Stimulated activated CD4-positive, alpha-beta T cell treated with anti-CD3 and anti-CD28 coated beads, TNF-alpha, amount 100 ng/mL, for 24 hours (primary cell): ENCODE results near the gene RNU6-9.
"Not testable (repeated sequence)": the region's sequence is repeated elsewhere in the genome, so short reads cannot be mapped to it uniquely, and the experiment has no call there.

Source experiments
- DNase-seq, 3 experiments: peaks; one replicate each; pipeline ENCODE4 v3.0.0-alpha.2; 2020; ENCODE audit warnings: low read depth in 3 of 3

The RNU6-9 gene

DNA sequence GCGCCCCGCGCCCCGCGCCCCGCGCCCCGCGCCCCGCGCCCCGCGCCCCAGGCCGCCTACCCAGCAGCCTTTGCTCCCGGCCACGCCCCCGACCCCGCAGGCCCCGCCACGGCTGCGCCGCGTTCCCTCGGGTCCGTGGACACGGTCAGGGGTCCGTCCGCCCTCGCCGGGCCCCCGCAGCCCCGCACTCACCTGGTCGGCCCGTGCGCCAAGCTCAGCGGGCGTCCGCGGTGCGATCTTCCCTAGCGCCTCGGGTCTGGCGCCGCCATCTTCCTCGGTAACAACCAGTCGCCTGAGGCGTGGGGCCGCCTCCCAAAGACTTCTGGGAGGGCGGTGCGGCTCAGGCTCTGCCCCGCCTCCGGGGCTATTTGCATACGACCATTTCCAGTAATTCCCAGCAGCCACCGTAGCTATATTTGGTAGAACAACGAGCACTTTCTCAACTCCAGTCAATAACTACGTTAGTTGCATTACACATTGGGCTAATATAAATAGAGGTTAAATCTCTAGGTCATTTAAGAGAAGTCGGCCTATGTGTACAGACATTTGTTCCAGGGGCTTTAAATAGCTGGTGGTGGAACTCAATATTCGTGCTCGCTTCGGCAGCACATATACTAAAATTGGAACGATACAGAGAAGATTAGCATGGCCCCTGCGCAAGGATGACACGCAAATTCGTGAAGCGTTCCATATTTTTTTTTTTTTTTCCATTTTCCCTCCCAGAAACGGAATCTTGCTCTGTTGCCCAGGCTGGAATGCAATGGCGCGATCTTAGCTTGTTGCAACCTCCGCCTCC, at the start of gene RNU6-9, which contains the start of gene MED16:
Gene RNU6-9, plus strand, starts transcription at position 591 of the 796 bp plus-strand sequence.
Gene MED16, minus strand, starts transcription at position 294 of the 796 bp plus-strand sequence. CDS start 2,056 bp downstream, outside the sequence.
- DNase-seq = peak; percentile 75 to 87 (median 81)

DNA sequence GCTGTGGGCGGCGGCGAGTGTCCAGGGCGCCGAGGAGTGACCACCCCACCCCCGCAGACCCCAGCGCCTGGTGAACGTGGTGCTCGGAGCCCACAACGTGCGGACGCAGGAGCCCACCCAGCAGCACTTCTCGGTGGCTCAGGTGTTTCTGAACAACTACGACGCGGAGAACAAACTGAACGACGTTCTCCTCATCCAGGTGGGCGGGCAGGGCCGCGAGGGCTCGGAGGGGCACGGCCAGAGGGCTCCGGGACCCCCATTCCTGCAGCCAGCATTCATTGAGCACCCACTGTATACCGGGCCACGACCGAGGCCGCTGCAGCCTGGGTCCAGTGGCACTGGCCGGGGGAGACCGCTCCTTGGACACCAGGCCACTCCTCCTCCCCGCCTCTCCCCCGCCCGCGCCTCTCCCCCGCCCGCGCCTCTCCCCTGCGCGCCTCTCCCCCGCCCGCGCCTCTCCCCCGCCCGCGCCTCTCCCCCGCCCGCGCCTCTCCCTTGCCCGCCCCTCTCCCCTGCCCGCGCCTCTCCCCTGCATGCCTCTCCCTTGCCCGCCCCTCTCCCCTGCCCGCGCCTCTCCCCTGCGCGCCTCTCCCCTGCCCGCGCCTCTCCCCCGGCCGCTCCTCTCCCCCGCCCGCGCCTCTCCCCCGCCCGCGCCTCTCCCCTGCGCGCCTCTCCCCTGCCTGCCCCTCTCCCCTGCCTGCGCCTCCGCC, 49.3 kb upstream of the RNU6-9 start:
- DNase-seq = no peak

DNA sequence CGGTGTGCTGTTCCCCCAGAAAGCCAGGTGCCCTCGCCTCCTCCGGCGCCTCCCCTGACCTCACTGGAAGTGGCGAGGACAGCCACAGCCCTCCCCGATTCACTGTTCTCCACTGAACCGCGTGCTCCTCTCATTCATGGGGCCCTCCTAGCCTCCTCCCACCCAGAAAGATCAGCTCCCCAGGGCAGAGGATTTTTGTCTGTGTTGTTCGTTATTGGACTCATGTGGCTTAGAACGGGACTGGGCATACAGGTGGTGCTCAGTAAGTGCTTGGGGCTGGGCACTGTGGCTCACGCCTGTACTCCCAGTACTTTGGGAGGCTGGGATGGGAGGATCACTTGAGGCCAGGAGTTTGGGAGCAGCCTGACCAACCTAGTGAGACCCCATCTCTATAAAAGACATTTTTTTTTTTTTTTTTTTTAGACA, 48.7 kb upstream of the RNU6-9 start:
- no peak for DNase-seq

DNA sequence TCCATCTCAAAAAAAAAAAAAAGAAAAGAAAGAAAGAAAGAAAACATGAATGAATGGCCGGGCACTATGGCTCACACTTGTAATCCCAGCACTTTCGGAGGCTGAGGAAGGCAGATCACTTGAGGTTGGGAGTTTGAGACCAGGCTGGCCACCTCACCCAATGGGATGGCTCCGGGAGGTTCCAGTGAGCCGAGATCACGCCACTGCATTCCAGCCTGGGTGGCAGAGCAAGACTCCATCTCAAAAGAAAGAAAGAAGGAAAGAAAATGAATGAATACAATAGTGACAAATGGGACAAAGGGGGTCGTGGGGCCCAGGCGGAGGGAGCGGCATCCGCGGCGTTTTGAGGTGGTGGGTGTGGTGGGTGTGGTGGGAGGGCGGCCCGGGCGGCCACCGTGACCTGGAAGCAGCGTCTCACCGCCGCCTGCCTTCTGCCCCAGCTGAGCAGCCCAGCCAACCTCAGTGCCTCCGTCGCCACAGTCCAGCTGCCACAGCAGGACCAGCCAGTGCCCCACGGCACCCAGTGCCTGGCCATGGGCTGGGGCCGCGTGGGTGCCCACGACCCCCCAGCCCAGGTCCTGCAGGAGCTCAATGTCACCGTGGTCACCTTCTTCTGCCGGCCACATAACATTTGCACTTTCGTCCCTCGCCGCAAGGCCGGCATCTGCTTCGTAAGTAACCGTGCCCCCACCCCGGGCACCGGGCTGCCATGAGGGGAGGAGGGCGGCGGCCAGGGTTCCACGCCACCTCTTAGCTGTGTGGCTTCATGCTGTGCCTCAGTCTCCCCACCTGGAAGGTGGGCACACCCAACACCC, 47.4 kb upstream of the RNU6-9 start:
- no peak for DNase-seq

GRCh38 chr19:848386-848921, 44.8 kb upstream of the RNU6-9 start:
- DNase-seq = no peak

DNA sequence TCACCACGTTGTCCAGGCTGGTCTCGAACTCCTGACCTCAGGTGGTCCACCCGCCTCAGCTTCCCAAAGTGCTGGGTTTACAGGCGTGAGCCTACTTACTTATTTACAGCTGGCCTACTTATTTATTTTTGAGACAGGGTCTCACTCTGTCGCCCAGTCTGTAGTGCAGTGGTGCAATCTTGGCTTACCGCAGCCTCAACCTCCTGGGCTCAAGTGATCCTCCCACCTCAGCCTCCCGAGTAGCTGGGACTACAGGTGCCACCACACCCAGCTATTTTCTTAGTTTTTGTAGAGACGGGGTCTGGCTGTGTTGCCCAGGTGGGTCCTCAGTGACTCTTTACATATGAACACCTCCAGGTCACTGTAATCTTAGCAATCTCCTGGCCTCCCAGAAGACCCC, 44.1 kb upstream of the RNU6-9 start:
- DNase-seq = not testable (repeated sequence)

GRCh38 chr19:850221-850978, 42.9 kb upstream of the RNU6-9 start:
- no peak for DNase-seq

DNA sequence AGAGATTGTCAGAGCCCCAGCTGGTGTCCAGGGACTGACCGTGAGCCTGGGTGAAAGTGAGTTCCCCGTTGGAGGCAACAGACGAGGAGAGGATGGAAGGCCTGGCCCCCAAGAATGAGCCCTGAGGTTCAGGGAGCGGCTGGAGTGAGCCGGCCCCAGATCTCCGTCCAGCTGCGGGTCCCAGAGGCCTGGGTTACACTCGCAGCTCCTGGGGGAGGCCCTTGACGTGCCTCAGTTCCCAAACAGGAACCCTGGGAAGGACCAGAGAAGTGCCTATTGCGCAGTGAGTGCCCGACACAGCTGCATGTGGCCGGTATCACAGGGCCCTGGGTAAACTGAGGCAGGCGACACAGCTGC, 42.3 kb upstream of the RNU6-9 start:
- no peak for DNase-seq

GRCh38 chr19:852136-853013, 40.9 kb upstream of the RNU6-9 start, which contains the start of gene ELANE:
ELANE (plus strand) TSS chr19:852303; CDS start chr19:852329, 26 bp downstream.
- DNase-seq = no peak

DNA sequence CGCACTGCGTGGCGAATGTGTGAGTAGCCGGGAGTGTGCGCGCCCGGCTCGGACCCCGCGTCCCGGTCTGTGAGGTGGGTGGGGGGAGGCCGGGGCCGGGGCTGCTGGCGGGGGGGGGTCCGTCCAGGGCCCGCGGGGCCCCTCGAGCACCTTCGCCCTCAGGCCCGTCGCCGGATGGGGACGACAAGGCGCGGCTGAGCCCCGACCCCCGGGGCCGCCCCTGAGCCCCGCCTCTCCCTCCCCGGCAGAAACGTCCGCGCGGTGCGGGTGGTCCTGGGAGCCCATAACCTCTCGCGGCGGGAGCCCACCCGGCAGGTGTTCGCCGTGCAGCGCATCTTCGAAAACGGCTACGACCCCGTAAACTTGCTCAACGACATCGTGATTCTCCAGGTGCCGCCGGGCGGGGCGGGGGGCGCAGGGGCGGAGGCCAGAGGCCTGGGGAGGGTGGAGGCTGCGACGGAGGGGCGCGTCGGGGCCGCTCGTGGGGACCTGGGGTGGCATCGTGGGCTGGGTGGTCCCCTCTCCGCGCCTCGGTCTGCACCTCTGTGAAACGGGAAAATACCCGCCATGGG, 40.2 kb upstream of the RNU6-9 start:
- no peak for DNase-seq

- not testable (repeated sequence) for DNase-seq
Observed at GRCh38 chr19:853614-854220, 39.6 kb upstream of the RNU6-9 start.

GRCh38 chr19:854549-854948, 38.7 kb upstream of the RNU6-9 start:
- no peak for DNase-seq

GRCh38 chr19:855142-855541, 38.1 kb upstream of the RNU6-9 start:
- DNase-seq = no peak

- DNase-seq = no peak
Observed at GRCh38 chr19:855566-856120, 37.6 kb upstream of the RNU6-9 start.

GRCh38 chr19:858284-858683, 35.0 kb upstream of the RNU6-9 start:
- DNase-seq = no peak

- no peak for DNase-seq
Observed at GRCh38 chr19:858868-859843, 34.1 kb upstream of the RNU6-9 start, which contains the start of gene CFD. CFD (plus strand) TSS chr19:859664; CDS start chr19:859690, 26 bp downstream.

DNA sequence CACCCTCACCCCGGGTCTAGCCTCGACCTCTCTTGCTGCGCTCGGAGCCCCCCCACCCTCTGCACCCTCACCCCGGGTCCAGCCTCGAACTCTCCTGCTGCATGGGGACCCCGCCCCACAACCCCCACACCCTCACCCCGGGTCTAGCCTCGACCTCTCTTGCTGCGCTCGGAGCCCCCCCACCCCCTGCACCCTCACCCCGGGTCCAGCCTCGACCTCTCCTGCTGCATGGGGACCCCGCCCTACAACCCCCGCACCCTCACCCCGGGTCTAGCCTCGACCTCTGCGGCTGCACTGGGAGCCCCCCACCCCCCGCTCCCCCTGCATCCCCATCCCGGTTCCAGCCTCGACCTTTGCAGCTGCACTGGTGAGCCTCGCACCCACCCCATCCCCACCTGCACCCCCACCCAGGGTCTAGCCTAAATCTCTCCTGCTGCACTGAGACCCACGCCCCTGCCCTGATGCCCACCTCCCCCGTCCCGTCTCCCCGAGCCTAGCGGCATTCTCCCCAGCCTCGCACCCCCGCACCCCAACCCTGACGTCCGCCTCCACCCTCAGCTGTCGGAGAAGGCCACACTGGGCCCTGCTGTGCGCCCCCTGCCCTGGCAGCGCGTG, 32.0 kb upstream of the RNU6-9 start:
- DNase-seq = no peak
